Measurements from ENCODE around the gene SDK2. TPM values are rescaled to one million over a fixed set of nuclear protein-coding genes. Genes with fewer than 3 reads are reported as not detected.
A peak's percentile ranks its signal among the peaks of the same experiment; 100 is the strongest.

The SDK2 gene
- total and polyA plus RNA-seq, 9 donors = 0.40 to 5.4 (median 0.96) TPM

GRCh38 chr17:73411313-73411747 lies 232.9 kb downstream of the SDK2 start:
- peak in 1 of 5 donors; percentile 50 for DNase-seq
- WGBS, 3 donors = 8 to 10% (median 8%) methylated on average over 13 of the region's 13 CpGs

GRCh38 chr17:73410586-73411312 lies 233.5 kb downstream of the SDK2 start:
- H3K27me3 ChIP-seq = no peaks in the 10 kb centered on the region
- H3K36me3 ChIP-seq = no peaks in the 10 kb centered on the region
- peak overlapping the region in 1 of 2 donors; percentile 5 for H3K27ac ChIP-seq
- H3K4me1 ChIP-seq (ENCODE audit: insufficient read depth) = peaks cover 12% of the 10 kb centered on the region
- no peak overlapping the region for H3K4me3 ChIP-seq
- peak in 4 of 5 donors; percentile 43 to 69 (median 58) for DNase-seq
- TF ChIP-seq CTCF (IDR thresholded peaks at IDR 0.05) (no peak), EP300 (IDR thresholded peaks at IDR 0.05) (no peak), POLR2A (IDR thresholded peaks at IDR 0.05) (no peak)
- no peaks in the 10 kb centered on the region for H3K9me3 ChIP-seq
- intact Hi-C loops (cut with DNase I) = no loop called here
- 7 to 9% (median 8%) methylated on average over 11 of the region's 11 CpGs for WGBS, 3 donors

More at GRCh38 chr17:73411313-73411747, 232.9 kb downstream of the SDK2 start:
- intact Hi-C loops (cut with DNase I) = no loop called here
- no peak overlapping the region for H3K27ac ChIP-seq
- no peak overlapping the region for H3K4me3 ChIP-seq
- no peaks in the 10 kb centered on the region for H3K9me3 ChIP-seq
- no peaks in the 10 kb centered on the region for H3K36me3 ChIP-seq
- TF ChIP-seq EP300 (IDR thresholded peaks at IDR 0.05) = no peak
- TF ChIP-seq CTCF (IDR thresholded peaks at IDR 0.05) = no peak
- TF ChIP-seq POLR2A (IDR thresholded peaks at IDR 0.05) = no peak
- H3K27me3 ChIP-seq = no peaks in the 10 kb centered on the region
- peaks cover 12% of the 10 kb centered on the region for H3K4me1 ChIP-seq (ENCODE audit: insufficient read depth)

- H3K9me3 ChIP-seq = no peaks in the 10 kb centered on the region
- WGBS, 3 donors = 58 to 71% (median 67%) methylated on average over 4 of the region's 4 CpGs
- no peak for DNase-seq
- no peak overlapping the region for H3K27ac ChIP-seq
- TF ChIP-seq CTCF (IDR thresholded peaks at IDR 0.05) = no peak
- no peak for TF ChIP-seq EP300 (IDR thresholded peaks at IDR 0.05)
- no peak for TF ChIP-seq POLR2A (IDR thresholded peaks at IDR 0.05)
- H3K4me3 ChIP-seq = no peak overlapping the region
- H3K4me1 ChIP-seq (ENCODE audit: insufficient read depth) = peaks cover 2% of the 10 kb centered on the region
- intact Hi-C loops (cut with DNase I) = no loop called here
- H3K27me3 ChIP-seq = no peaks in the 10 kb centered on the region
- no peaks in the 10 kb centered on the region for H3K36me3 ChIP-seq
Observed at GRCh38 chr17:73404246-73404645, 240.0 kb downstream of the SDK2 start.

GRCh38 chr17:73402466-73402865 lies 241.8 kb downstream of the SDK2 start:
- H3K27me3 ChIP-seq = no peaks in the 10 kb centered on the region
- H3K9me3 ChIP-seq = no peaks in the 10 kb centered on the region
- no peak for TF ChIP-seq POLR2A (IDR thresholded peaks at IDR 0.05)
- TF ChIP-seq CTCF (IDR thresholded peaks at IDR 0.05) = no peak
- TF ChIP-seq EP300 (IDR thresholded peaks at IDR 0.05) = no peak
- DNase-seq = no peak
- H3K27ac ChIP-seq = no peak overlapping the region
- no peak overlapping the region for H3K4me3 ChIP-seq
- 80 to 83% (median 83%) methylated on average over 7 of the region's 7 CpGs for WGBS, 3 donors
- intact Hi-C loops (cut with DNase I) = no loop called here
- H3K4me1 ChIP-seq (ENCODE audit: insufficient read depth) = peaks cover 2% of the 10 kb centered on the region
- H3K36me3 ChIP-seq = no peaks in the 10 kb centered on the region

Data from ovary (tissue), 9 donors.